LNCAP (cell line): ENCODE measurements around the gene CALN1.

Experiments
- CTCF ChIP-seq: fragments of 450-650 bp; IDR thresholded peaks from 2 replicates; pipeline ENCODE4 v1.5.1; 2017; ENCODE audit warnings: mild to moderate bottlenecking

The CALN1 gene

GRCh38 chr7:72055426-72055825 lies 356.7 kb downstream of the CALN1 start:
- TF ChIP-seq CTCF = no peak

GRCh38 chr7:72053292-72053691 lies 358.8 kb downstream of the CALN1 start:
- TF ChIP-seq CTCF = no peak

- no peak for TF ChIP-seq CTCF
Measured at GRCh38 chr7:72048420-72048819, 363.7 kb downstream of the CALN1 start.

- TF ChIP-seq CTCF = no peak
Measured at GRCh38 chr7:72042855-72043254, 369.3 kb downstream of the CALN1 start.

GRCh38 chr7:72040641-72041040 lies 371.5 kb downstream of the CALN1 start:
- no peak for TF ChIP-seq CTCF

- TF ChIP-seq CTCF = no peak
Measured at GRCh38 chr7:72039460-72039859, 372.7 kb downstream of the CALN1 start.

GRCh38 chr7:72038022-72038732 lies 374.0 kb downstream of the CALN1 start:
- no peak for TF ChIP-seq CTCF

GRCh38 chr7:72037516-72037915 lies 374.6 kb downstream of the CALN1 start:
- TF ChIP-seq CTCF = no peak
